NCI-H2196 (cell line): ENCODE measurements around the gene VWF.

Experiments
- DNase-seq: peaks from one replicate; lab custom pipeline; 2025; ENCODE audit not compliant: unreplicated experiment; lab: John Stamatoyannopoulos, UW

VWF gene

GRCh38 chr12:5923043-5923605 lies 201.3 kb downstream of the VWF start:
- no peak for DNase-seq

- no peak for DNase-seq
These were observed 202.2 kb downstream of the VWF start for GRCh38 chr12:5921966-5922899.

GRCh38 chr12:5921027-5921909 lies 203.2 kb downstream of the VWF start:
- no peak for DNase-seq

- DNase-seq = no peak
These were observed 207.6 kb downstream of the VWF start for GRCh38 chr12:5916785-5917290.

GRCh38 chr12:5915511-5915910 lies 209.0 kb downstream of the VWF start:
- DNase-seq = no peak

GRCh38 chr12:5914387-5915149 lies 209.9 kb downstream of the VWF start:
- no peak for DNase-seq

GRCh38 chr12:5913387-5913786 lies 211.1 kb downstream of the VWF start:
- DNase-seq = no peak

GRCh38 chr12:5912437-5913334 lies 211.8 kb downstream of the VWF start:
- no peak for DNase-seq

GRCh38 chr12:5912011-5912410 lies 212.5 kb downstream of the VWF start:
- DNase-seq = no peak

GRCh38 chr12:5910790-5911548 lies 213.5 kb downstream of the VWF start:
- no peak for DNase-seq

- no peak for DNase-seq
These were observed 214.9 kb downstream of the VWF start for GRCh38 chr12:5909560-5909959.

GRCh38 chr12:5908251-5908650 lies 216.2 kb downstream of the VWF start:
- no peak for DNase-seq

GRCh38 chr12:5907807-5908206 lies 216.7 kb downstream of the VWF start:
- no peak for DNase-seq

GRCh38 chr12:5905757-5906156 lies 218.7 kb downstream of the VWF start:
- no peak for DNase-seq

GRCh38 chr12:5904969-5905368 lies 219.5 kb downstream of the VWF start:
- DNase-seq = no peak

- DNase-seq = no peak
These were observed 220.0 kb downstream of the VWF start for GRCh38 chr12:5904441-5904840.

GRCh38 chr12:5902736-5903135 lies 221.7 kb downstream of the VWF start:
- no peak for DNase-seq

- DNase-seq = no peak
These were observed 223.1 kb downstream of the VWF start for GRCh38 chr12:5901416-5901815.
